GM19043 (cell line): ENCODE measurements around the gene PLA2G6.
"Not testable (repeated sequence)": the region's sequence is repeated elsewhere in the genome, so short reads cannot be mapped to it uniquely, and the experiment has no call there.

Experiments
- ATAC-seq: cut with Tn5 transposase; IDR thresholded peaks from one replicate; pipeline ENCODE4 v1.9.1; 2021; ENCODE audit warnings: low read depth; ENCODE audit not compliant: unreplicated experiment

The PLA2G6 gene

DNA sequence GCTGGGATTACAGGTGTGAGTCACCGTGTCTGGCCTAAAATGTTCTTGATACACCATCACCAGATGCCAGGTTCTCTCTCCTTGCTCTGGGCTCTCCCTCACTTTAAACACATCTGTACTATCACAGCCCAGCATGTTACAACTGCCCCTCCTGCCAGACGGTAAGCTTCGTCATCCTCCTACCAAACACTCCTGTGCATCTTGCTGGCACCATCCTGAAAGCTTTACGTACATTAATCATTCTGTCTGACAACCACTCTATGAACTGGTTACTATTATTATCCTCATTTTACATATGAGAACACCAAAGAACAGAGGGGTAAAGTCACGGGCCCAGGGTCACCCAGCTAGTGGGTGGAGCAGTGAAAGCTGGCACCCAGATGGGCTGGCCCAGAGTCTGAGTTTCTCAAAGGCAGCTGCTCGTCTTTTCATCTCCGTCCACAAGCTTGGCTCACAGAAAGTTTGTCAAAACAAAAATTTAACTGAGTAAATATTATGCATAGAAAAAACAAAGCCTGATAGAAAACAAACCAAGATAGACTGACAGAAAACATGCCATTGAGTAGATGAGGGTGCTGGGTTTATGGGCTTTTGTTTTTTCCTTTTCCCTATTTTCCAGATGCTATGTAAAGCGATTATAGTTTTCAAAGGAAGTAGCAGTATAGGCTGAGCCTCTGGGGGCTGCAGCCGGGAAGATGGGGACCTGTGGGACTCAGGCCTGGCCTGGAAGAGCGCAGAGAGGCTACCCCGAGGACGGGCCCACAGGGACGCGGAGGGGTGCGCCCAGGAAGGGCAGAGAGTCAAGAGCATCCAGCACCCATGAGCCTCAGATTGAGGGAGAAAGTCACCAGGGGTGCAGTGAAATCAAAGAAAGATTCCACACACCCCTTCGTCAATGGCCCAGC is 9.5 kb downstream of the PLA2G6 start:
- no peak for ATAC-seq

DNA sequence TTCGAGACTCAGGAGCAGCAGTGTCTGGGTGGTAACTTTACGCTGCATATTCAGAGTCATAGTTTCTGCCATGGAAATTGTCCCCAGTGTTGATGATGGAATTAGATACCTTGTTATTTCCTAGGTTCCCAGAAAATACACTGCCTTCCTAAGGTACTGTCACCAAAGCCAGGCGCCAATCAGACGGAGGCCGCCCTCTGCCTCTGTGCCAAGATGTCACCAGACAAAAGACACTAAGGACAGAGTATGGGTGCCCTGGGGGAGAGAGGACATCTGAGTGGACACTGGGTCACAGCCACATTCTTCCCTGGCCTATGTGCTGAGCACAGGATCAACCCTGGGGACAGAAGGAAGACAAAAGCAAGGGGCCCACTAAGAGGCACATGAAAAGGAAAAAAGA is 11.2 kb downstream of the PLA2G6 start:
- no peak for ATAC-seq

DNA sequence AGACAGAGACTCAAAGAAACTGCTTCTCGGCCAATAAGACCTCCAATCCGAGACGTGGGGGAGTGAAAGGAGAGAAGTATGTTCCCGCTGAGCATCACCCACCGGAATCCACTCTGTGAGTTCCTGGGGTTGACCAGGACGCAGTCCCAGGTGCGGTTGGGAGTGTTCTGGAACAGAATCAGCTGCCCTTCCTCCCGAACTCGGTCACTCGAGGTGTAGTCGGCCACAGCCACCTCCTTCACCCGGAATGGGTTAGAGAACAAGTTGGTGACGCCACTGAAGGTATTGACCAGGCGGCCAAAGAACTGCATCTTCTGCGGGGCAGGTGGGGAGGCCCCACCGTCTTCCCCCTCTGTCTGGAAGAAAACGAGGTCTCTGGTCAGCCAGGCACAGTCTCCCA is 12.5 kb downstream of the PLA2G6 start:
- ATAC-seq = no peak

DNA sequence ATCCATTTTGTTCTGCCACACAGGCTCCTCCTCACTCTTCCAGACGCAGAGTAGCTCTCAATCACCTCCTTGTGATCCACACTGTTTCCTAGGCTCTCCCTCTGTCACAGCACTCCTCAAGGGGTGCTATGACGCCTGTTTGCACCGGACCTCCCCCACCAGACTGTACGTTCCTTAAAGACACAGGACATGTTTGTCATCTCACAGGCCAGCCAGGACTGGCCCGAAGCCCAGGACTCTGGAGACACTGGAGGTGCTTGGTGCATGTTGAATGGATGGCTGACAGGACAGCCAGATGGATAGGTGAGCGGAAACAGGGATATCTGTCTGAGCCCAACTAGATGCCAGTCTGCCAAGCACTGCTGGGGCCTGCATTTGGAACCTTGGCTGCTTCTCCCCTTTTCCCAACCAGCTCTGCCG is 13.6 kb downstream of the PLA2G6 start:
- ATAC-seq = no peak

DNA sequence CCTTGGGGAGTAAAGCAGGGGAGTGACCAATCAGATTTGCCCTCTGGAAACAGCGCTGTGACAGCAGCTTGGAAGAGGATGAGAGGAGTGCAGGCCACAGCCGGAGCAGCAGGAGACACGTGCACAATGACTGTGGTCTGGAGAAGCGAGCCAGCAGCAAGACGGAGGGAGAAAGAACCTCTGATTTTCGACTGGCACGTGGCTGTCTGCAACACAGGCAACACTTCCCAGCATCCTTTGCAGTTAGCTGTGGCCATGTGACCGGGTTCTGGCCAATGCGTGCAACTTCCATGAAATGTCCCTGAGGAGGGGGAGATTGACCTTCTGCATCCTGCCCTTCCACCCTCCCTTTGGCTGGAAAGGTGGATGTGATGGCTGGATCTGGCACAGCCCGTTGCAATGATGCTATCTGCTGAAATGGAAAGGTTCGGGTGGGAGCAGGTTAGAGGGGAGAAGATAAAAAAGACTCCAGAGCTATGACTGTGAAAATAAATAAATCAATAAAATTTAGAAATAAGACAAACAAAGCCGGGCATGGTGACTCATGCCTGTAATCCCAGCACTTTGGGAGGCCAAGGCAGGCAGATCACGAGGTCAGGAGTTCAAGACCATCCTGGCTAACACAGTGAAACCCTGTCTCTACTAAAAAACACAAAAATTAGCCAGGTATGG is 15.6 kb downstream of the PLA2G6 start:
- no peak for ATAC-seq

DNA sequence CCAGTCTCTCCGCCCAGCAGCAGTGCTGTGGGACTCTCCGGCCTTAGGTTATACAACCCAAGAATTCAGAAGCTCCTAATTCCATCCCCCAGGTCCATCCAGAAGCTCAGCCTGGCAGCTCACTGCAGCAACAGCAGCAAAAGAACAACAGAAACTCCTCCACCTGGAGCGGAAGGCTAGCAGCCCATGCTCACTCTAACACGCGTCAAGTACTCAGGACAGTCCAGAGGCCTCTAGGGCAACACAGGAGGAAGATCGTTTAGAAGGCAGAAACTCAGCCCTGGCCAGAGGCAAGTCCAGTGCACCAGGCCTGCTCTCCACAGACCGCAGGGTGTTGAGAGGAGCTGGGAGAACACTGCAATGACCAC is 17.1 kb downstream of the PLA2G6 start:
- ATAC-seq = no peak

DNA sequence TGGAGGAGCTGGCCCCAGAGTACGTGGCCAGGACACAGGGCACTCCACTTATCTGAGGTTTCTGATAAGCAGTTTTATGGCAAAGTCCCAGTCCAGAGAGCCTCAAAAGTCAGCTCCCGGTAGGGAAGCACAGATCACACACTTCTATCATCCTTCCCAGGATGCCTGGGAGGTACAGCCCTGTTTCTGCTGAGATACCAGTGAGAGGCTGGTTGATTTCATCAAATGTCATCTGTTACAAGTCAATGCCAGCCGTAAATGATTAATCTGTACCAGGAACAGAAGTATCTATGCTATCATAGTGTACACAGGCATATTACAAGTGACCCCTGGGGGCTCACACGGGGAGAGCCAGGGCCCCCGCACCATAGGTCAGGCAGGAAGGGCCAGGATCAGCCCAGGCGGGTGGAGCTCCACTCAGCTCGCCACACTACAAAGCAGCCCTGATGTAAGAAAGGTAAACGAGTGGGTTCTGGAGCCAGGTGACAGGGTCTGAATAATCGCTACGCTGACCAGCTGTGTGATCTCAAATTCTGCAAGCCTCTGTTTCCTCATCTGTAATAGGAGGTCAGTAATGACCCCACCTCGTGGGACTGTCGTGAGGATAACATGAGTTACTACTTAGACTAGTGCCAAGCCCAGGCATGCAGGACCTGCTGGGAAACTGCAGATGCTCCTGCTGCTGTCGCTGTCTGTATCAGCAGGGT is 17.6 kb downstream of the PLA2G6 start:
- no peak for ATAC-seq

DNA sequence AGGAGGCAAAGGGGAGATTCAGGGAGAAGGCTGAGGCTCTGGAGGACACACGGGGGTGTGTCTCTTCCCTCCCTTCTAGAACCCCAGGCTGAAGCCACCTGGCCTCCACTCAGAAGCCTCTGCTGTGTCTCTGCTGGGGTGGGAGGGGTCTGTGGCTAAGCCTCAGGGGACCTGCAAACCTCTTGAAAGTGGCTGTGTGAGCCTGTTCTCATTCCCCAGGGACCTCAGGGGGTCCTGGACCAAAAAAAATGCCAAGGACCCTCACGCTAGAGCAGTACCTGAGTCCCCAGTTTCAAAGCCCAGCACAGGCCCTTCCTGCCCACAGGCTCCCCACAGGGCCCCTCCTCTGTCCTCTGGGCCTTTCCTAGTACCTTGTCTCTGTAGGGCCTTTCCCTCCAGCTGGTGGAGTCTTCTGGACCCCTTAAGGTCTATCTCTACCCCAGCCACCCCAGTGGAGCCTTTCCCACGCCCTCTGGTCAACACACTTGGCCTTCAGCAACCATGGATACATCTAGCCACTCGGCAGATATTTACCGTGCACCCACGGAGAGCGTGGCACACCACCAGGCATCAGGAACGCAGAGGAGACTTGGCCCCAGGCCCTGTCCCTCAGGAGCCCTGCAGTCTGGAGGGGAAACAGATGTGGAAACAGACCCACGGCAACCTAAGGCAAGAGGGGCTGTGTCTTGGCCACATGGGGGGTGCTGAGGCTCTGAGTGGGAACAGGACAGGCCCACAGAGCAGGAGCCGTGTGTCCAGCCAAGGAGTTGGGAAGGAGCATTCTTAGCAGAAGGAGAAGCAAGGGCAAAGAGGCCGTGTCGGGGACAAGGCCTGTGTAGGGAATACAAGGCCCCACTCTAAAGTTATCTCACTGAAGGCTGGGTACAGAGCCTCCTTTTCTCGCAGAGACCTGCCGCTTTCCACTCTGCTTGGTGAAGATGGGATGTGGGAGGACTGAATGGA is 18.5 kb downstream of the PLA2G6 start:
- ATAC-seq = no peak

DNA sequence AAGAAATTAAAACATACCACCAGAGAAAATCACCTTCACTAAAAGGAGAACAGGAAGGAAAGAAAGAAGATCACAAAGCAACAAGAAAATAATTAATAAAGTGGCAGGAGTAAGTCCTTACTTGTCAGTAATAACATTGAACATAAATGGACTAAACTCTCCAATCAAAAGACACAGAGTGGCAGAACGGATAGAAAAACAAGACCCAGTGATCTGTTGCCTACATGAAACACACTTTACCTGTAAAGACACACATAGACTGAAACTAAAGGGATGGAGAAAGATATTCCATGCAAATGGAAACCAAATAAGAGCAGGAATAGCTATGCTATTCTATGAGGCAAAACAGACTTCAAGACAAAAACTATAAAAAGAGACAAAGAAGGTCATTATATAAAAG is 25.9 kb downstream of the PLA2G6 start:
- ATAC-seq = no peak

DNA sequence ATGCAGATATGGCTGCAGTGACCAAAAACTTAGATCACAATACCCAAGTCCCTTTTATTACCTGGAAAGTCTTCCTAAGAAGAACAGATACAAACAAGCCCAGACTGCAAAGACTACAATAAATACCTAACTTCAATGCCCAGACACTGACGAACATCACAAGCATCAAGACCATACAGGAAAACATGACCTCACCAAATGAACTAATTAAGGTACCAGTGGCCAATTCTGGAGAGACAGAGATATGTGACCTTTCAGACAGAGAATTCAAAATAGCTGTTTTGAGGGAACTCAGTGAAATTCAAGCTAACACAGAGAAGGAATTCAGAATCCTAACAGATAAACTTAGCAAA is 27.1 kb downstream of the PLA2G6 start:
- ATAC-seq = not testable (repeated sequence)

DNA sequence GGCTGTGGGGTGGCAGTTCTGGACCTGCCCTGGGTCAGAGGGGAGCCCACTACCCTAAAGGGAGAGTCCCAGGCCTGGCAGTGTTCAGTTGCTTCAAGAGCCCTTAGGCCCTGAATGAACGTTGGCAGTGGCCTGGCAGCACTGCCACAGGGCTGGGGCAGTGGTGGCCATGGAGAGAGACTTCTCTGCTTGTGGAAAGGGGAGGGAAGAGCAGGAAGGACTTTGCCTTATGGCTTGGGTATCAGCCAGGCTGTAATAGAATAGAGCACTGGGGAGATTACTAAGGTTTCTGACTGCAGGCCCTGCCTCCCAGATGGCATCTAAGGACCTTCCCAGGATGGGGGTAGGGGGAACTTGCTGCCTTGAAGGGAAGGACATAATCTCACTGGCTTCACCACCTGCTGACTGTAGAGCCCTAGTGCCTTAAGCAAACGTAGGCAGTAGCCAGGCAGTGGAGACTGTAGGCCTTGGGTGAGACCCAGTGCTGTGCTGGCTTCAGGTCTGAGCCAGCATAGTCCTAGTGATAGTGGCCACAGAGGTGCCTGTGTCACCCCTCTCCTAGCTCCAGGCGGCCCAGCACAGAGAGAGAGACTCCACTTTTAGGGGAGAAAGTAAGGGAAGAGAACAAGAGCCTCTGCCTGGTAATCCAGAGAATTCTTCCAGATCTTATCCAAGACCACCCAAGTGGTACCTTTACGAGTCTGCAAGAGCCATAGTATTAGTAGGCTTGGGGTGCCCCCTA is 27.6 kb downstream of the PLA2G6 start:
- no peak for ATAC-seq

DNA sequence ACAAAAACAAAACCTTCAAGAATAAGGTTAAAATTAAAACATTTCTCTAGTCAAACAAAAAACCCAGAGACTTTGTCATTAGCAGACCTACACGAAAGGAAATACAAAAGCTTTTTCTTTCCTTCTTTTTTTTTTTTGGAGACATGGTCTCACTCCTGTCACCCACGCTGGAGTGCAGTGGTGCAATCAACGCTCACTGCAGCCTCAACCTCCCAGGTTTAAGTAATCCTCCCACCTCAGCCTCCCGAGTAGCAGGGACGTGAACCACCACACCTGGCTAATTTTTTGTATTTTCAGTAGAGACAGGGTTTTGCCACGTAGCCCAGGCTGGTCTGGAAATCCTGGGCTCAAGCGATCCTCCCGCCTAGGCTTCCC is 30.5 kb downstream of the PLA2G6 start:
- no peak for ATAC-seq

DNA sequence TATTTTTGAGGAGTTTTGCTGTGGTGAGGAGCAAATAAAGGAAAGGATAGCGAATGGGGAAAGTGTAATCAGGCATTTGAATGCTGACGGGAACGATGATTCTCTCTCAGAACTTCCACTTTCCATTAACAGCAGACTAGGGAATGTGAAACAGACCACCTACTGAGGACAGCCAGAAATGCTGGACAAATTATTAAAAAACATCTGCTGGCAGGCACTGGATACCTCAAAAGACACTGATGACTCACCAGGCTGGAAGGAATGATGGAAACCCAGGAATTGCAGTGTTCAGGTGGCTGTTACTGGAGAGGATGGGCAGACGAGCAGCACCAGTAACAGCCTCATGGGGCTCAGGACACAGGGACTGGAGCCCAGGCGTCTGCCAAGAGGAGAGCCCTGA is 33.4 kb downstream of the PLA2G6 start:
- no peak for ATAC-seq

DNA sequence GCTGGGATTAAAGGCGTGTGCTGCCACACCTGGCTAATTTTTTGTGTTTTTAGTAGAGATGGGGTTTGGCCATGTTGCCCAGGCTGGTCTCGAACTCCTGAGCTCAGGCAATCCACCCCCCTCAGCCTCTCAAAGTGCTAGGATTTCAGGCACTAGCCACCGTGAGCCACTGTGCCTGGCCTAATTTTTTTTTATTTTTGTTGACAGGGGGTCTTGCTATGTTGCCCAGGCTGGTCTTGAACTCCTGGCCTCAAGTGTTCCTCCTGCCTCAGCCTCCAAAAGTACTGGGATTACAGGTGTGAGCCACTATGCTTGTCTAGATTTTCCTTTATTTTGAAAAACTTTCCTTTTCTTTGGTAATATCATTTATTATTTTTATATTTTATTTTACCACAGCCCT is 35.5 kb downstream of the PLA2G6 start:
- ATAC-seq = not testable (repeated sequence)

DNA sequence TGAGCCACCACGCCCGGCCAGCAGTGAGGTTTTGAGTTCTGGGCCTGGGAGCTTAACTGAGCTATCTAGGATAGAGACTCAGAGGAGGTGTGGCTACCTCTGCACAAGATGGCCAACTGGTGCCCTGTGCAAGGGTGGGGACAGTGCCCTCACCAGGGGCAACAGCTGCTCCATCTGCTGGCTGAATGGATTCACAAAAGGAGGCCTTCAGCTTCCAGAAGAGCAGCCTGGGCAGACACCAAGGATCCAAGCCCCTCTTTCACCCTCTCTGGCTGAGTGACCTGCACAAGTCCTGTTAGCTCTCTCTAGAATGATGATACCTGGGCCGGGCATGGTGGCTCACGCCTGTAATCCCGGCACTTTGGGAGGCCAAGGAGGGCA is 37.6 kb downstream of the PLA2G6 start:
- ATAC-seq = no peak

DNA sequence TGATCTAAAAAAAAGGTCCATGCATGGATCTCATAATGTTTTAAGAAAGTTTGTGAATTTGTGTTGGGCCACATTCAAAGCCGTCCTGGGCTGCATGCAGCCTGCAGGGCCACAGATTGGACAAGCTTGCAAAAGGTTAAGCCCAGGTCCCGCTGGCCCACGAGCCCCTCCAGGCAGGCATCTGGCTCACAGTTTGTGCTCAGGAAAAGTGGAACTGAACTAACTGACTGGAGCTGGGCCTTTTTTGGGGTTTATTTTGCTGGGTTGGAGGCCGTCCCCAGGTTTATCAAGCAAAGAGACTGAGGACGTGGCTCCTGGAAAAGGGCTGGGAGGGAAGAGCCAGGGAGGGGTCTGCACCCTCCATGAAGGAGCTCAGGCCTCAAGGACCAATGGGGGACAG is 39.0 kb downstream of the PLA2G6 start:
- ATAC-seq = no peak

DNA sequence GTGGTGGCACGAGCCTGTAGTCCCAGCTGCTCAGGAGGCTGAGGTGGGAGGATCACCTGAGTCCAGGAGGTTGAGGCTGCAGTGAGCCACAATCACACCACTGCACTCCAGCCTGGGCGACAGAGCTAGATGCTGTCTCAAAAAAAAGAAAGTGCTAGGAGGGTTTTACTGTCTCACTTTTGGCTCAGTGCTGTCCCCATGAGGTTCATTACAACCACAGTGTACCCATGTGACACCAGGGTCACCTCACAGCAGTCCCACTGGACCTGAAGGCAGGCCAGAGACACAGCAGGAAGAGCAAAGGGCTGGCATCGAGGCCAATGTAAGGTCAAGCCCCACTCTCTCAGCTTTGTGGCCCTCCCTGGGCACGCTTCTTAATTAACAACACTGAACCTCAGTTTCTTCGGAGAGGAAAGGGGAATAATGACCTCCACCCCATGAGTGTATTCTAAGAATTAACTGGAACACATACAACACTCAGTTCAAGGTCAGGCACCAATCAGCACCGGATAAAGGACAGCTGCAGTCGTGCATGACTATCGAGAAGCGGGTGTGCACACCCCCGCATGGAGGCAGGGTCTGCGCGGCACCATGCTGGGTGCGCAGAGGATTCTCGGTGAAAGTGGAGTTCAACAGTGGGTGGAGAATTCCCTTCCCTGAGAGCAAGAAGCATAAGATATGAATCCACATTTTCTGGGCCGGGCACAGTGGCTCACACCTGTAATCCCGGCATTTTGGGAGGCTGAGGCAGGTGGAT is 40.2 kb downstream of the PLA2G6 start:
- no peak for ATAC-seq

DNA sequence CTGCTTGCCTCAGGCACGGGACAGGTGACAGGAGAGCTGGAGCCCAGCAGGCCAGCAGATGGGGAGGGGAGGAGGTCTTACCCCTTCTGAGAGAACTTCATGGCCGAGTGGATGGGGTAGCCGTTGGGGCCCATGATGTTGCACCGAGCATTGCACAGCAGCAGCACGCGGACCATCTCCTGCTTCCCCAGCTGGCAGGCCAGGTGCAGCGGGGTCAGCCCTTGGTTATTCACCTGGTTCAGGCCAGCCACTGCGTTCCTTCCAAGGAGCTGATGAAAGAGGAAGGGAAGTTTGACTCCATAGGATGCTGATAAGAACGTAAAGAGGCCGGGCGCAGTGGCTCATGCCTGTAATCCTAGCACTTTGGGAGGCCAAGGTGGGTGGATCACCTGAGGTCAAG is 41.7 kb downstream of the PLA2G6 start:
- ATAC-seq = no peak

DNA sequence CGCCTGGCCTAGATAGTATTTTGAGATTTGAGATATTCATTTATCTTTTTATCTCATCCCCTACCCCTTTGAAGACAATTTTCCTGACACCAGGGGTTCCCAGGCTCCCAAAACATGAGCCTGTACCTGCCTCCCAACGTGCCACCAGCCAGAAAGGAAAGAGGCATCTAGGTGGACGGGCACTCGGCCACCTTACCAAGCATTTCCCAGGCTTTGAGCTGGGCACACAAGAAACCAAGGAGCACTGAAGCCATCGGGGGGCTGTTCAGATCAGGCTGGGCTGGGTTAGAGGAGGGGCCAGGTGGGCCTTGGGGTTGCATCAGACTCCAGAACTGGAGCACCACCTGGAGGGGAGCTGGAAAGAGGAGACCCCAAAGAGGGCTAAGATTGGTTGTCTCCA is 42.7 kb downstream of the PLA2G6 start:
- ATAC-seq = no peak
